Liver (tissue), 3 donors: ENCODE data around the gene RAD51B.

Experiments used
- CTCF ChIP-seq: fragments of 150-350 bp; IDR thresholded peaks from 2 replicates; pipeline ENCODE4 v1.5.1; 2017; ENCODE audit warnings: improper control_type of control experiment, low read depth, low read length; ENCODE audit not compliant: missing input control
- FOXA1 ChIP-seq: IDR thresholded peaks from 2 replicates; pipeline ENCODE4 v1.6.1; 2016; ENCODE audit warnings: antibody characterized with exemption
- GABPA ChIP-seq, 2 donors: IDR thresholded peaks in 1 of 2; conservative IDR thresholded peaks in 1 of 2; 2 replicates each; pipeline ENCODE4 v1.6.1; 2016; ENCODE audit warnings: antibody characterized with exemption in 2 of 2, mild to moderate bottlenecking in 1 of 2, moderate library complexity in 1 of 2
- YY1 ChIP-seq: IDR thresholded peaks from 2 replicates; pipeline ENCODE4 v1.6.1; 2016; ENCODE audit warnings: antibody characterized with exemption, mild to moderate bottlenecking
- donor health status: healthy.
- donor health status: healthy.

- no peak for TF ChIP-seq YY1
- TF ChIP-seq CTCF: no peak
- no peak for TF ChIP-seq FOXA1
- TF ChIP-seq GABPA (IDR thresholded peaks at IDR 0.05 in 1 of 2, conservative IDR thresholded peaks at IDR 0.05 in 1 of 2): no peak
These were observed 473.8 kb downstream of the RAD51B start for GRCh38 chr14:68293404-68293803.
